Coronary artery (tissue), 2 donors: Measurements from ENCODE around the gene KRT16.
"Not testable (repeated sequence)": the region's sequence is repeated elsewhere in the genome, so short reads cannot be mapped to it uniquely, and the experiment has no call there.

Experiments
- DNase-seq: peaks from one replicate; pipeline ENCODE4 v3.0.0-alpha.2; 2017; ENCODE audit warnings: low spot score
- H3K27ac ChIP-seq, 2 donors: fragments of 200-600 bp; sonication (generic); one replicate each; pipeline ENCODE4 v1.5.1; 2016 to 2019
- H3K4me3 ChIP-seq: fragments of 200-600 bp; sonication (generic); 2 replicates; pipeline ENCODE4 v1.5.1; 2016; ENCODE audit warnings: mild to moderate bottlenecking, moderate library complexity
- TF ChIP-seq, protein P1 (sequence below): fragments of 200-600 bp; sonication (generic); IDR thresholded peaks from one replicate; pipeline ENCODE4 v1.5.1; 2019; ENCODE audit warnings: antibody characterized with exemption

KRT16 gene

DNA sequence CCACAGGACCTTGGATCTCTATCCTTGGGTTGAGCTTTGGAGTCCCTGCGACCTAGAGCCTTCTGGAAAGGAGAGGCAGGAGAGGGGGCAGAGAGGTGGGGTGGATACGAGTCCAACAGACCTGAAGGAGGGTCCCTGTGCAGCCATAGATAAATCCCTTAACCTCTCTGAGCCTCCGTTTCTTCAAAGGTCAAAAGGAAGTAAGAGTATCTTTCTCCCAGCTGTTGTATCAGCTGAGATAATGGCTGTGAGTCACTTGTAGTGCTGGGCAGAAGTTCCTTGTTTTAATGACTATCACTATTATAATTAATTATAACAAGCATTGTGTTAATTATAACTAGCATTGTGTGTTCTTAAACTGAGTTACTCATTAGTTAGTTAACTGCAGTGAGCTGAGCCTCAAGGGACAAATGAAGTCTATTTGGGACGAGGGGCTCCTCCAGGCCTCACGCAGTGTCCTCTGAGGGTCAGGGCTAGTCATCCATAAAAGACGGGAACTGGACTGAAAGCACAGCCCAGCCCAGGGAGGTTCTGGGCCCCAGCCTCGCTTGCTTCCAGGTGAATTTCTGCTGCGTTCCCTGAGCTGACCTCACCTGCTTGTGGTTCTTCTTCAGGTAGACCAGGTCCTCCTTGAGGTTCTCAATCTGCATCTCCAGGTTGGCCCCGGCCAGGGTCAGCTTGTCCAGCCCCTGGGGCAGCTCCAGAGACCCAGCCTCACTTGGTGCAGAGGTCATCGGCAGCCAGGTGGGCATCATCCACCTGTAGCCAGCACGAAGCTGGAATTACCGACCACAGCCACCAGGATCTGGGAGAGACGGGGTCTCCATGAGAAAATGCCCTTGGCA lies 17.5 kb upstream of the KRT16 start:
- H3K4me3 ChIP-seq: no peak overlapping the region
- H3K27ac ChIP-seq: no peak overlapping the region
- TF ChIP-seq, protein P1, sequence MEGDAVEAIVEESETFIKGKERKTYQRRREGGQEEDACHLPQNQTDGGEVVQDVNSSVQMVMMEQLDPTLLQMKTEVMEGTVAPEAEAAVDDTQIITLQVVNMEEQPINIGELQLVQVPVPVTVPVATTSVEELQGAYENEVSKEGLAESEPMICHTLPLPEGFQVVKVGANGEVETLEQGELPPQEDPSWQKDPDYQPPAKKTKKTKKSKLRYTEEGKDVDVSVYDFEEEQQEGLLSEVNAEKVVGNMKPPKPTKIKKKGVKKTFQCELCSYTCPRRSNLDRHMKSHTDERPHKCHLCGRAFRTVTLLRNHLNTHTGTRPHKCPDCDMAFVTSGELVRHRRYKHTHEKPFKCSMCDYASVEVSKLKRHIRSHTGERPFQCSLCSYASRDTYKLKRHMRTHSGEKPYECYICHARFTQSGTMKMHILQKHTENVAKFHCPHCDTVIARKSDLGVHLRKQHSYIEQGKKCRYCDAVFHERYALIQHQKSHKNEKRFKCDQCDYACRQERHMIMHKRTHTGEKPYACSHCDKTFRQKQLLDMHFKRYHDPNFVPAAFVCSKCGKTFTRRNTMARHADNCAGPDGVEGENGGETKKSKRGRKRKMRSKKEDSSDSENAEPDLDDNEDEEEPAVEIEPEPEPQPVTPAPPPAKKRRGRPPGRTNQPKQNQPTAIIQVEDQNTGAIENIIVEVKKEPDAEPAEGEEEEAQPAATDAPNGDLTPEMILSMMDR: no peak
- no peak for DNase-seq

GRCh38 chr17:41629316-41629715 lies 16.7 kb upstream of the KRT16 start:
- H3K27ac ChIP-seq: no peak overlapping the region
- no peak for DNase-seq
- H3K4me3 ChIP-seq: no peak overlapping the region
- TF ChIP-seq, protein P1: no peak

DNA sequence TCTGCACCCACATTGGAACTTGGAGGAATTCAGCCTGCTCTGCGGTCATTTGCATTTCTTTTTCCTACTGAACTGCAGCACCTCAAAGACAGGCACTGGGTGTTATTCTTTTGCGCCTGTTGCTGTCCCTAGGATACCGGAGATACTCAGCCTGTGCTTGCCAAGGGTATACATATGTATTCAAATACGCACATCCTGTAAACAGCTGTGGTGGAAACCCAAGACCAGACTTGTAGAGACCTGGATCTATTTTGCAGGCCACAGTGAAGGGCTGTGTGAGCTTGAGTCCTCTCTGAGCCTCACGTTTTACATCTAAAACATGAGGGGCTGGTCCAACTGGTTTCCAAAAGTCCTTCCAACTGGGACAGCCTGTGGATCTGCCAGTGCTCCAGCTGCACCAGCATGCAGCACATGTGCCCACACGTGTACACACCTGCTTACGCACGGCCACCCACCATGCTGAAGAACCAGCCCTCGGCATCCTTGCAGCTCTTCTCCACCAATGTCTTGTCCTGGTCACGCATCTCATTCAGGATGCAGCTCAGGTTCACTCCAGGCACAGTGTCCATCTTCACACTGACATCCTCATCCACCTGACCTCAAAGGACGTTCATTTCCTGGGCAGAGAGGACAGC lies 16.2 kb upstream of the KRT16 start:
- H3K27ac ChIP-seq, DNase-seq, H3K4me3 ChIP-seq: not testable (repeated sequence)

DNA sequence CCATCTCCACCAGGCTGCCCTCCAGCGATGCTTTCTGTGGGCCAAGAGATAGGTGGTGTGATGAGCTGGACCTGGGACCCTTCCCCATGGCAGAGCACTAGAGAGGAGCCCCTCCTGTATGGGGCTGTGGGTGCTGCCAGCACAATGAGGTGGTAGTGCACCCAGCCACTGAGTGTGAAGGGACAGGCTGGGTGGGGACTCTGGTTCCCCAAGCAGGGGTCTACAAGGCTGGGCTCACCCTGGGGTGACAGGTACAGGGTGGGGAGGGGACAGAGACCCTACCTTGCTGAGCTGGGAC lies 15.5 kb upstream of the KRT16 start:
- H3K4me3 ChIP-seq, DNase-seq, H3K27ac ChIP-seq: not testable (repeated sequence)

DNA sequence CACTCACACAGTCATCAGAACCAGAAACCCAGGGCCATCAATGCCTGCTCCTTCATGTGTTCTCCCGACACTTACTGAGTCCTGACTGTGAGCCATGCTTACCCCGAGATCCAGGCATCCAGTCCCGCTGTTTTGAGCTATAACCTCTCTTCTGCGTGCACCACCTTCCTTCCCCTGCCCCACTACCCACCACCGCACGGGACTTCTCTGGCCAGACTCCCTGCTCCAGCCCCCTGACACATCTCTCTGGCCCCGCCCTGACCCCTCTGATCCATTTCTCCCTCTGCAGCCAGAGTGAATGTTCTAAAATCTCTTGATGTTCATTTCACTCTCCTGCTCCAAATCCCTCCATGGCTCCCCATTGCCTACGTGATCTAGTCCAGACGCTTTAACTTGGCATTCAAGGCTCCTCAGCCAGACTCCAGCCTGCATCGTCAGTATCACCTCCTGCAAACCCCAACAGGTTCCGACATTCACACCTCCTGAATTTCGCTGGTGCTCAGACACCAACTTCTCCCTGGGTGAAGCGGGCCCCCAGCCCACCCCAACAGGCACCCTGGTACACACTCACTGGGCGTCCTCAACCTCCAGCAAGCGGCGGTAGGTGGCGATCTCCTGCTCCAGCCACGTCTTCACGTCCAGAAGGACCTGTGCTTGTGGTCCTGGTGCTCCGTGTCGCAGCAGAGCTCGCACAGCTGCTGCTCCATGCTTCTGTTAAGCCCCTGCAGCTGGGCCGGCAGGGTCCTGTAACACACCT lies 14.9 kb upstream of the KRT16 start:
- TF ChIP-seq, protein P1: no peak
- Histone ChIP-seq H3K4me3 (no peak overlapping the region), H3K27ac (no peak overlapping the region)
- DNase-seq: no peak

DNA sequence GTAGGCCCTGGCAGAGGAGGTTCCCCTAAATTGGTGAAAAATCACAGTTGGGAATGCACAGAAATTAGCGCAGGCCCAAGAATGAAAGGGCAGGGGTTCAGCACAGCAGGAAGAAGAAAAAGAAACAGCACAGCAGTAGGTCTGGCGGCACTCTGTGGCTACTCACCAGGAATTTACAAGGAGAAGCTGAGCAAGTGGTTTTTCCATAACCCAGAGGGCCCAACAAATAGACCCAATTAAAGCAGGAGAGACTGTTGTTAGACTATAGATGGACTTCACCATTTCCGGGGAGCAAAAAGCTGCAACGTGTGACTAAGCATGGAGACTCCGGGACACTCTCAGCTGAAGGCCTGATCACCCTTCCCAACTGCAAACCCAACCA lies 14.3 kb upstream of the KRT16 start:
- H3K27ac ChIP-seq, H3K4me3 ChIP-seq, DNase-seq: not testable (repeated sequence)

DNA sequence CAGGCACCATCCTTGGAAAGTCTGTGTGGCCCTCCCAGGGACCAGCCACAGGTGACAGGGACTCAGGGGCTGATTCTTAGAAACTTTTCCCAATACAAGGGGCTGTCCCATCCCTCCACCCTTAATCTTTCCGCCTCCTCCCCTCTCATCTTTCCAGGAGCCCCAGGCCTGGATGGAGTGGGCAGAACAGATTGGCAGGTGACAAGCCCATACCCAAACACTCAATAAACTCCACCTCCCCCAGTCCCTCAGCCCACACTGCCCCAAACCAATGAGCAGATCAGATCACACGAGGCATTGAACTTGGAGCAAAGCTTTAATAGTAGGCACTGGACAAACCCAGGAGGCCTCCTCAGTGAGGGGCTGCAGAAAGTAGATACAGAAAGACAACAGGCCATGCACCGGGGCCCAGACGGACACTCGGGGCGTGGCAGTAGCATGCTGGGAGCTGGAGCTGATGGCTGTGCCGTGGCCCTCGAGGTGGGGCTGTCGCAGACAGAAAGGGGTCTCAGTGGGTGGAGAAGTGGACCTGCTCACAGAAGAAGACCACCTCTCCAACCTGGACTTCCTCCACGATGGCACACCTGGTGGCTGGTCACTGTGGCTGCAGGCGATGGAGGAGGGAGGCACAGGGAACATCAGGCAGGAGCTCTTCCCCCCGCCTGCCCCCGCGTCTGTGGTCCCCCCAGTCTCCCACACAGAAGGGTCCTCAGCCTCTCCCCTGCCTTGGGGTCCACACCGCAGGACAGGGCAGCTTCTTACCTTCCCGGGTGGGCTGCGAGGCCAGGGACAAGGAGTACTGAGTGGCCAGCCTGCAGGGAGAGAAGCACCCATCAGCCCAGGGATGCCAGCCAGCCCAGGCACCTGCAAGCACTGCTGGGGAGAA lies 13.7 kb upstream of the KRT16 start:
- H3K4me3 ChIP-seq, DNase-seq: not testable (repeated sequence)
- peak overlapping the region in 1 of 2 donors; percentile 4 for H3K27ac ChIP-seq

DNA sequence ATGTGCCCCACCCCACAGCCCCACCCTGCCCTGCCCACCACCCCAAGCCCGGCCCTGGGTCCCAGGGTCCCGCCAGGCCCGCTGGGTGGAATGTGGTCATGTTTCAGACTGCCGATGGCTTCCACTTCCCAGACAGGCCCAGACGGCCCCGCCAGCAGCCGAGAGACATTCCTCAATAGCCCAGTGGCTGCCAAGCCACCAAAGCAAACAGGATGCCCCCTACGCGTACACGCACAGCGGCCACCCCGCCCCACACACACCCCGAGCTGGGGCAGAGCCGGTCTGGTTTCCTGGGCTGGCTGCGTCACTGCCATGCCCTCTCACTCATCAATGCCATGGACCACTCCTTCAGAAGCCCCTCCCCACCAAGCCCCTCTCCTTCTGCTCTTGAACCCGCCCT lies 13.0 kb upstream of the KRT16 start:
- DNase-seq: no peak
- Histone ChIP-seq H3K27ac (peak overlapping the region in 1 of 2 donors; percentile 9), H3K4me3 (no peak overlapping the region)
- TF ChIP-seq, protein P1: no peak
